Breast epithelium (tissue), 3 donors: ENCODE results near the gene FRMD5.

ENCODE experiments used
- POLR2AphosphoS5 ChIP-seq, 3 donors: sonication (generic); formaldehyde crosslinking; IDR thresholded peaks; one replicate each; pipeline ENCODE4 v1.6.1; 2017; ENCODE audit warnings: antibody characterized with exemption in 3 of 3
- TF ChIP-seq, protein P1 (sequence below), 3 donors: fragments of 450-650 bp; IDR thresholded peaks; one replicate each; pipeline ENCODE4 v1.5.1; 2016 to 2017; ENCODE audit warnings: antibody characterized with exemption in 3 of 3, mild to moderate bottlenecking in 3 of 3, moderate library complexity in 3 of 3

DNA sequence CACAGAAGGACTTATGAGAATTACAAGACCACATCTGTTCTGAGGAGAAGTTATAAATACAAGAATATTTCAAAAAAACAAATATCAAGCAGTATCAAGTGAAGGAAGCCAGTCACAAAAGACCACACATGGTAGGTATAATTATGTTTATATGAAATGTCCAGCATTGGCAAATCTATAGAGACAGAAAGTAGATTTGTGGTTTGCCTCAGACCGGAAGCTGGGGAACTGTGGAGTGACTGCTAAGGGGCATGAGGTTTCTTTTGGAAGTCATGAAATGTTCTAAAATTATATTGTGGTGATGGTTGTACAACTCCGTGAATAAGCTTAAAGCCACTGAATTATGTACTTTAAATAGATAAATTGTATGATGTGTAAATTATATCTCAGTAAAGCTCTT is 136.9 kb downstream of the FRMD5 start:
- TF ChIP-seq, protein P1, sequence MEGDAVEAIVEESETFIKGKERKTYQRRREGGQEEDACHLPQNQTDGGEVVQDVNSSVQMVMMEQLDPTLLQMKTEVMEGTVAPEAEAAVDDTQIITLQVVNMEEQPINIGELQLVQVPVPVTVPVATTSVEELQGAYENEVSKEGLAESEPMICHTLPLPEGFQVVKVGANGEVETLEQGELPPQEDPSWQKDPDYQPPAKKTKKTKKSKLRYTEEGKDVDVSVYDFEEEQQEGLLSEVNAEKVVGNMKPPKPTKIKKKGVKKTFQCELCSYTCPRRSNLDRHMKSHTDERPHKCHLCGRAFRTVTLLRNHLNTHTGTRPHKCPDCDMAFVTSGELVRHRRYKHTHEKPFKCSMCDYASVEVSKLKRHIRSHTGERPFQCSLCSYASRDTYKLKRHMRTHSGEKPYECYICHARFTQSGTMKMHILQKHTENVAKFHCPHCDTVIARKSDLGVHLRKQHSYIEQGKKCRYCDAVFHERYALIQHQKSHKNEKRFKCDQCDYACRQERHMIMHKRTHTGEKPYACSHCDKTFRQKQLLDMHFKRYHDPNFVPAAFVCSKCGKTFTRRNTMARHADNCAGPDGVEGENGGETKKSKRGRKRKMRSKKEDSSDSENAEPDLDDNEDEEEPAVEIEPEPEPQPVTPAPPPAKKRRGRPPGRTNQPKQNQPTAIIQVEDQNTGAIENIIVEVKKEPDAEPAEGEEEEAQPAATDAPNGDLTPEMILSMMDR (IDR thresholded peaks at IDR 0.05): no peak
- no peak for TF ChIP-seq POLR2AphosphoS5 (IDR thresholded peaks at IDR 0.05)
